Measurements from ENCODE around the gene SMTN. TPM values are rescaled to one million over a fixed set of nuclear protein-coding genes. Genes with fewer than 3 reads are reported as not detected.
A peak's percentile ranks its signal among the peaks of the same experiment; 100 is the strongest.

SMTN gene
- total and polyA plus RNA-seq, 9 of the 15 experiments (the other 6 are each of a cell fraction or from before 2014, with no cell fraction given), result 2.5 to 41.1 (median 16.1) TPM

DNA sequence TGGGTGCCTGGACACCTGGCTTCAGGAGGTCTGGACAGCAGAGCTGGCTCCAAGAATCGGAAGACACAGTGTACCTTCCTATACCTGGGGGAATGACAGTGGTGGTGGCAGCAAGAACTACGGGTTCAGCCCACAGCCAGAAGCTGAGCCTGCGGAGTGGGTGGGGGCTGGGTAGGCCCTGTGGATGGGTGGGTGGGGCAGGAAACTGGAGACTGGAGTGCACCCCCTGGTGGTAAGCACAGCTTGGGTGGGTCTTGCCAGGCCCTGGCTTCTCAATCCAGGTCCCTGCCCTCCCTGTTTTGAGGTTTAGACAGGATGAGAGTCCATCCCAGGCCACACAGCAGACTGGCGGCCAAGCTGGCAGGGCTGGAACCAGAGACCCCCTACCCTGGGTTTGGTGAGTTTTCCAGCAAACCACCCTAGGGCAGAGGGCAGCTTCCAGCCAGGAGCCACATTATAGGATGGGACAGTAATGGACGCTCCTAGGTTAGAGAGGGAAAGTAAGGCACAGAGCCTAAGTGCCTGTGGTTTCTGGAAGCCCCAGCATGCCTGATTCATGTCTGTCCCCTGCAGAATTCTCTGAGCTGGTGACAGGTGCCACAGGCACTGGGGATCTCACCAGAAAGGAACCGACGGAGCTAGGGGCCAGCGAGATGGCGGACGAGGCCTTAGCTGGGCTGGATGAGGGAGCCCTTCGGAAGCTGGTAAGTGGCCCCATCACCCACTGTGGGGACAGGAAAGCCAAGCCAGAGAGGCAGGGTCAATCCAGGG is 1.7 kb downstream of the SMTN start:
- 77% methylated on average over 9 of the region's 11 CpGs for WGBS (ENCODE audit: insufficient coverage, low coverage, missing lambda C conversion rate)
- H3K4me3 ChIP-seq, result no peak overlapping the region
- no peaks in the 10 kb centered on the region for H3K9me3 ChIP-seq (replicated peaks; ENCODE audit: control insufficient read depth, insufficient read depth, low read depth, low read length)
- ATAC-seq, result peak; percentile 62
- no peaks in the 10 kb centered on the region for H4K20me1 ChIP-seq (replicated peaks; ENCODE audit: control insufficient read depth, insufficient read depth, low read length)
- ChIA-PET CTCF (ENCODE audit: low intra/inter-chr PET ratio) (interaction anchor here (0.8 to 1.2 kb wide), 3 partner anchors 134 to 319 kb away, joined by 3 to 5 read pairs (median 3); no protein-coding TSS in a partner anchor), POLR2A (interaction anchor here (0.6 to 2.9 kb wide), 12 partner anchors 13 to 146 kb away, joined by 3 to 18 read pairs (median 4); partner anchors contain the start of genes MORC2 and TUG1)
- peak overlapping the region; percentile 93 for H3K4me2 ChIP-seq (ENCODE audit: insufficient read depth, low read length)
- H2AFZ ChIP-seq (ENCODE audit: low read depth, low read length), result no peak overlapping the region
- H3K9me1 ChIP-seq (ENCODE audit: control insufficient read depth, insufficient read depth, low read length), result peaks cover 5% of the 10 kb centered on the region
- no peak overlapping the region for H3K27ac ChIP-seq (ENCODE audit: extremely low read depth, low read depth, low read length)
- H3K79me2 ChIP-seq (ENCODE audit: control insufficient read depth, insufficient read depth, low read length), result peaks cover 22% of the 10 kb centered on the region
- no peaks in the 10 kb centered on the region for H3K27me3 ChIP-seq (ENCODE audit: control insufficient read depth in 2 of 2, insufficient read depth in 2 of 2, low read length in 2 of 2)
- peak; percentile 60 for FAIRE-seq
- peaks cover 36 to 62% of the 10 kb centered on the region in 2 experiments for H3K4me1 ChIP-seq (replicated peaks in 1 of 2; ENCODE audit: control insufficient read depth in 2 of 2, insufficient read depth in 2 of 2, low read length in 2 of 2)
- intact Hi-C loops (cut with micrococcal nuclease) (no loop called here), in situ Hi-C loops (cut with MboI) (loop anchor here (10.0 kb wide), 1 partner anchor 318 kb away; no protein-coding TSS in a partner anchor)
- H3K36me3 ChIP-seq (ENCODE audit: control insufficient read depth, insufficient read depth, low read length), result peaks cover 2% of the 10 kb centered on the region; the same call in 2 of the 3 replicates
- peak; percentile 70 to 85 (median 76) for DNase-seq (ENCODE audit: extremely low read depth in 1 of 4, low spot score in 3 of 4)
- BruUV-seq (replicated peaks), result no TSS peak
- H3K9ac ChIP-seq (ENCODE audit: insufficient read depth in 1 of 2, low read depth in 2 of 2, low read length in 2 of 2), result peak overlapping the region in 1 of 2 experiments; percentile 92; a peak in 2 of 4 replicates
- TF ChIP-seq VEZF1 (CRISPR knock-in tag; IDR thresholded peaks at IDR 0.05) (peak; percentile 52; the same call in 1 of the 2 replicates), MAZ (CRISPR knock-in tag; conservative IDR thresholded peaks at IDR 0.05 in 1 of 2, IDR thresholded peaks at IDR 0.05 in 1 of 2) (peak in 1 of 2 experiments; percentile 59; a peak in 2 of 4 replicates), RBM39 (optimal IDR thresholded peaks at IDR 0.05; ENCODE audit: low read depth, low read length) (no peak), CHAMP1 (IDR thresholded peaks at IDR 0.05) (no peak), LCOR (CRISPR knock-in tag; IDR thresholded peaks at IDR 0.05) (0 out of 2 replicates have a peak, but pooled peaks have one; percentile 33), NFE2 (IDR thresholded peaks at IDR 0.05; ENCODE audit: low read depth) (no peak), TAF15 (IDR thresholded peaks at IDR 0.05; ENCODE audit: low read depth, low read length) (no peak), ZNF174 (CRISPR knock-in tag; IDR thresholded peaks at IDR 0.05) (no peak), CREM (IDR thresholded peaks at IDR 0.05; ENCODE audit: low read depth) (0 out of 2 replicates have a peak, but pooled peaks have one; percentile 5), ZZZ3 (IDR thresholded peaks at IDR 0.05) (no peak), ZNF764 (CRISPR knock-in tag; IDR thresholded peaks at IDR 0.05; ENCODE audit: low read depth) (no peak)
- TF ChIP-seq, protein P1, sequence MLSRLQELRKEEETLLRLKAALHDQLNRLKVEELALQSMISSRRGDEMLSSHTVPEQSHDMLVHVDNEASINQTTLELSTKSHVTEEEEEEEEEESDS (CRISPR knock-in tag; IDR thresholded peaks at IDR 0.05), result no peak
- TF ChIP-seq, protein P2, sequence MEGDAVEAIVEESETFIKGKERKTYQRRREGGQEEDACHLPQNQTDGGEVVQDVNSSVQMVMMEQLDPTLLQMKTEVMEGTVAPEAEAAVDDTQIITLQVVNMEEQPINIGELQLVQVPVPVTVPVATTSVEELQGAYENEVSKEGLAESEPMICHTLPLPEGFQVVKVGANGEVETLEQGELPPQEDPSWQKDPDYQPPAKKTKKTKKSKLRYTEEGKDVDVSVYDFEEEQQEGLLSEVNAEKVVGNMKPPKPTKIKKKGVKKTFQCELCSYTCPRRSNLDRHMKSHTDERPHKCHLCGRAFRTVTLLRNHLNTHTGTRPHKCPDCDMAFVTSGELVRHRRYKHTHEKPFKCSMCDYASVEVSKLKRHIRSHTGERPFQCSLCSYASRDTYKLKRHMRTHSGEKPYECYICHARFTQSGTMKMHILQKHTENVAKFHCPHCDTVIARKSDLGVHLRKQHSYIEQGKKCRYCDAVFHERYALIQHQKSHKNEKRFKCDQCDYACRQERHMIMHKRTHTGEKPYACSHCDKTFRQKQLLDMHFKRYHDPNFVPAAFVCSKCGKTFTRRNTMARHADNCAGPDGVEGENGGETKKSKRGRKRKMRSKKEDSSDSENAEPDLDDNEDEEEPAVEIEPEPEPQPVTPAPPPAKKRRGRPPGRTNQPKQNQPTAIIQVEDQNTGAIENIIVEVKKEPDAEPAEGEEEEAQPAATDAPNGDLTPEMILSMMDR (IDR thresholded peaks at IDR 0.05 in 2 of 3, conservative IDR thresholded peaks at IDR 0.05 in 1 of 3; ENCODE audit: insufficient read depth in 2 of 3, low read depth in 1 of 3, low read length in 3 of 3), result peak; percentile 58 to 66 (median 64); a peak in 5 of 6 replicates

Data from K562 (cell line).